ENCODE data around the gene ELK1. TPM values are rescaled to one million over a fixed set of nuclear protein-coding genes. Genes with fewer than 3 reads are reported as not detected.

Gene ELK1
- total RNA-seq, 1 donor from 2014 or later, result 29.4 TPM

DNA sequence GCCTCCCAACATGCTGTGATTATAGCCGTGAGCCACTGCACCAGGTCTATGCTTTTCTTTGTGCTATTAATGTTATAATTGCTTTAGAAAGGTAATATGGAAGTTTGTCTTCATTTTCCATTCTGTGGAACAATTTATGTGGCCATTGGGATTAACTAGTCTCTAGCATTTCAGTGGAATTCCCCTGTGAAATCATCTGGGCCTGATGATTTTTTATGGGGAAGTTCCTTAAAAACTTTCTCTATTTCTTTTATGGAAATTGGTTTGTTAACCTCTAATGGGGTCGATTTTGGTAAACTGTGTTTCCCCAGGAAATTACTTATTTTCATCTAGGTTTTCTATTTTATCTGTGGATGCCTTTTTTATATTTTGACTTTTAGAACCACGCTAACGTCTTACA, 56.8 kb downstream of the ELK1 start:
- Mint-ChIP-seq H3K4me3 (ENCODE audit: unreplicated experiment) (no peak overlapping the region), H3K27ac (ENCODE audit: unreplicated experiment) (no peak overlapping the region), H3K27me3 (ENCODE audit: unreplicated experiment) (no peaks in the 10 kb centered on the region), H3K36me3 (ENCODE audit: low read depth, unreplicated experiment) (no peaks in the 10 kb centered on the region), H3K4me1 (ENCODE audit: unreplicated experiment) (peaks cover 6% of the 10 kb centered on the region), H3K9me3 (ENCODE audit: unreplicated experiment) (no peaks in the 10 kb centered on the region)
- DNase-seq (ENCODE audit: low spot score), result no peak
- TF ChIP-seq CTCF (IDR thresholded peaks at IDR 0.05; ENCODE audit: unreplicated experiment), result no peak

GRCh38 chrX:47590984-47591383, 59.4 kb downstream of the ELK1 start:
- Mint-ChIP-seq H3K27me3 (ENCODE audit: unreplicated experiment) (no peaks in the 10 kb centered on the region), H3K36me3 (ENCODE audit: low read depth, unreplicated experiment) (peaks cover 3% of the 10 kb centered on the region), H3K4me3 (ENCODE audit: unreplicated experiment) (no peak overlapping the region), H3K9me3 (ENCODE audit: unreplicated experiment) (no peaks in the 10 kb centered on the region), H3K4me1 (ENCODE audit: unreplicated experiment) (peaks cover under 1% of the 10 kb centered on the region), H3K27ac (ENCODE audit: unreplicated experiment) (no peak overlapping the region)
- no peak for TF ChIP-seq CTCF (IDR thresholded peaks at IDR 0.05; ENCODE audit: unreplicated experiment)
- no peak for DNase-seq (ENCODE audit: low spot score)

DNA sequence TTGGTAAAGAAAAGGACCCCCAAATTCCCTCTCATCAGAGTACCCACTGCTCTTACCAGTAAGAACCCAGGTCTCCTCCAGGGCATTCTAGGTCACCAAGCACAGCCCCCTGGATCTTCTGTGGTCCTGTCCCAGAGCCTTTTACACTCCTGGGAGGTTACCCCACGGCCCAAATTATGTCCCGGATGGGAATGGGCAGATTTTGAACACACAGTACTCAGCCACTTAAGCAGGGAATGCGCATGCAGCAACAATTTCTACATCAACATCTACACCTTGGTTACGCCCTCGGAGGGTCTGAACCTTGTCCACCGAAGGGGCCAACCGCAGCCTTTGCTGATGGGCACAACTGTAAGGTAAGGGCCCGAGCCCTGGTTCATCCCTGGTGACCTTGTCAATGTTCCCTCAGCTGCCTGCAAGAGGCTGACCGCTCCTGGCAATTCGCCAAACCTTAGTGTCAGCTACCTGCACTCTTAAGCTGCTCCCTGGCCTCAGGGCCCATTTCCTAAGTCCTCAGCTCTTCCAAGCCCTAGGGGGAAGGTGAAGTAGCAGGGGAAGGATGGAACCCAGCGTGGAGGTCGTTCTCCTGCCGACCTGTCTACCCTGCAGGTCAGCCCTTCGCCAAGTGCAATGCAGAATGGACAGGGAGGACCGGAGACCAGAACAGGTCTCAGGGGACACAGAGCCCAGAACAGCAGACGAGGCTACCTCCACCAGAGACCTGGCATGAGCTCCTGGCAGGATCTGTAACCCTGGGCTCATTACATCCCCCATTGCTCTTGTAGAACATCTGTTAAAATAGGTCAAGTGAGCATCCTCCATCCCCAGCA, 62.2 kb downstream of the ELK1 start:
- no peak overlapping the region for H3K4me3 Mint-ChIP-seq (ENCODE audit: unreplicated experiment)
- no peaks in the 10 kb centered on the region for H3K9me3 Mint-ChIP-seq (ENCODE audit: unreplicated experiment)
- no peak for TF ChIP-seq CTCF (IDR thresholded peaks at IDR 0.05; ENCODE audit: unreplicated experiment)
- DNase-seq (ENCODE audit: low spot score), result no peak
- H3K27ac Mint-ChIP-seq (ENCODE audit: unreplicated experiment), result no peak overlapping the region
- H3K27me3 Mint-ChIP-seq (ENCODE audit: unreplicated experiment), result peaks cover 3% of the 10 kb centered on the region
- H3K4me1 Mint-ChIP-seq (ENCODE audit: unreplicated experiment), result peaks cover 8% of the 10 kb centered on the region
- peaks cover 6% of the 10 kb centered on the region for H3K36me3 Mint-ChIP-seq (ENCODE audit: low read depth, unreplicated experiment)

GRCh38 chrX:47587091-47587891, 63.1 kb downstream of the ELK1 start:
- no peak overlapping the region for H3K27ac Mint-ChIP-seq (ENCODE audit: unreplicated experiment)
- no peak overlapping the region for H3K4me3 Mint-ChIP-seq (ENCODE audit: unreplicated experiment)
- TF ChIP-seq CTCF (IDR thresholded peaks at IDR 0.05; ENCODE audit: unreplicated experiment), result no peak
- peaks cover 8% of the 10 kb centered on the region for H3K4me1 Mint-ChIP-seq (ENCODE audit: unreplicated experiment)
- H3K9me3 Mint-ChIP-seq (ENCODE audit: unreplicated experiment), result no peaks in the 10 kb centered on the region
- H3K27me3 Mint-ChIP-seq (ENCODE audit: unreplicated experiment), result peaks cover 3% of the 10 kb centered on the region
- H3K36me3 Mint-ChIP-seq (ENCODE audit: low read depth, unreplicated experiment), result peaks cover 6% of the 10 kb centered on the region
- DNase-seq (ENCODE audit: low spot score), result no peak
